Large intestine (tissue), 3 donors: Measurements from ENCODE around the gene VARS2. TPM values are rescaled to one million over a fixed set of nuclear protein-coding genes. Genes with fewer than 3 reads are reported as not detected.

Source experiments
- DNase-seq, 2 donors: peaks; one replicate each; pipeline versions ENCODE4 v3.0.0 to v3.0.0-alpha.2; 2013
- H3K27ac ChIP-seq: one replicate; pipeline ENCODE4 v1.5.1; 2013; ENCODE audit warnings: low read length
- H3K27me3 ChIP-seq: 2 replicates; pipeline ENCODE4 v1.6.1; 2013; ENCODE audit warnings: low read length; ENCODE audit not compliant: control insufficient read depth, insufficient read depth
- H3K36me3 ChIP-seq: 2 replicates; pipeline ENCODE4 v1.6.1; 2013; ENCODE audit warnings: low read length; ENCODE audit not compliant: control insufficient read depth, insufficient read depth
- H3K4me1 ChIP-seq: one replicate; pipeline ENCODE4 v1.6.1; 2013; ENCODE audit warnings: low read length; ENCODE audit not compliant: control insufficient read depth, insufficient read depth
- H3K4me3 ChIP-seq: one replicate; pipeline ENCODE4 v1.5.1; 2013; ENCODE audit warnings: low read length
- H3K9me3 ChIP-seq: one replicate; pipeline ENCODE4 v1.6.1; 2013; ENCODE audit warnings: mild to moderate bottlenecking, low read depth, low read length, moderate library complexity; ENCODE audit not compliant: control insufficient read depth
- WGBS: methylation state at CpG from one replicate; pipeline ENCODE4 v1.1.5; 2013; ENCODE audit warnings: low lambda C conversion rate; ENCODE audit not compliant: insufficient coverage; 5-methylcytosine and 5-hydroxymethylcytosine counted together
- polyA plus RNA-seq: library from polyadenylated mRNA; unstranded; fragments of 120-200 nt; gene quantifications from one replicate; pipeline ENCODE4 v1.2.1, GENCODE V29; 2013

The VARS2 gene
- polyA plus RNA-seq, 1 donor: 43.5 TPM

DNA sequence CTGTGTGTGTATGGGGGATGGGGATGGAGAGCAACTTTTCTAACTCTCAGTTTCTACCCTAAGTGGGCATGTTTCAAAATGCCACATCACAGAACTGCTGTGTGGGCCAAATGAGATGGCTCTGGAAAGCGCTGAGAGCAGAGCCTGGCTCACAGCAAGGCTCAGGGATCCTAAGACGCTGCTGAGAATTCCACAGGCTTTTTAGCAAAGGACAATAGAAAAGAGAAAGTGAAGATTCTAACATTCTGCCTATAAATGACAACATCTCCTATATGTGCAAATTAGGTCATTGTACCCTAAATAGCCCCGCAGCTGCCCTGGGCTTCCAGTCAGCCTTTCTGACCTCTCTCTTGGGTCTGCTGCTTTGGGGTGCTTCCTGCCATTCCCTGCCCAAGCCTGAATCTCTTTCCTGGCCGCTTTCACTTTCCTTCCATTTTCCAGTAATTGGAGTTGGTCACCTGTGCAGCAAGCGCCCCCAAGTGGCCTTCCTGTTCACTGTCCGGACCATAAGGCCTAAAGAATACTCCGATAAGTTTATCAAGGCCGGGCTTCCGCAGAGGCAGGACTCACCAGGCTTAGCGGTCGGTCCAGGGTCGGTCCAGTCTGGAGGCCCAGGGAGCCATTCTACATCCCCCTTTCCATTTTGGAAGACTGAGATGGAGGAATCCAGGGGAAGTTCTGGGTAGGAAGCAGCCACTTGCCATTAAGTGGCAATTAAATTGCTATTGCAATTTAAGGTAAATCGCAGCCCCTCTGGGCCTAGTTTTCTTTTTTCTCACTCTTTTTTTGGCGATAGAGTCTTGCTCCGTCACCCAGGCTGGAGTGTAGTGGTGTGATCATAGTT is 36.4 kb upstream of the VARS2 start:
- H3K9me3 ChIP-seq: peaks cover 2% of the 10 kb centered on the region
- peaks cover 15% of the 10 kb centered on the region for H3K4me1 ChIP-seq
- peak overlapping the region; percentile 40 for H3K27ac ChIP-seq
- H3K4me3 ChIP-seq: peak overlapping the region; percentile 22
- H3K36me3 ChIP-seq: no peaks in the 10 kb centered on the region
- DNase-seq: peak; percentile 82 to 89
- 0% methylated on average over 1 of the region's 15 CpGs for WGBS
- no peaks in the 10 kb centered on the region for H3K27me3 ChIP-seq

DNA sequence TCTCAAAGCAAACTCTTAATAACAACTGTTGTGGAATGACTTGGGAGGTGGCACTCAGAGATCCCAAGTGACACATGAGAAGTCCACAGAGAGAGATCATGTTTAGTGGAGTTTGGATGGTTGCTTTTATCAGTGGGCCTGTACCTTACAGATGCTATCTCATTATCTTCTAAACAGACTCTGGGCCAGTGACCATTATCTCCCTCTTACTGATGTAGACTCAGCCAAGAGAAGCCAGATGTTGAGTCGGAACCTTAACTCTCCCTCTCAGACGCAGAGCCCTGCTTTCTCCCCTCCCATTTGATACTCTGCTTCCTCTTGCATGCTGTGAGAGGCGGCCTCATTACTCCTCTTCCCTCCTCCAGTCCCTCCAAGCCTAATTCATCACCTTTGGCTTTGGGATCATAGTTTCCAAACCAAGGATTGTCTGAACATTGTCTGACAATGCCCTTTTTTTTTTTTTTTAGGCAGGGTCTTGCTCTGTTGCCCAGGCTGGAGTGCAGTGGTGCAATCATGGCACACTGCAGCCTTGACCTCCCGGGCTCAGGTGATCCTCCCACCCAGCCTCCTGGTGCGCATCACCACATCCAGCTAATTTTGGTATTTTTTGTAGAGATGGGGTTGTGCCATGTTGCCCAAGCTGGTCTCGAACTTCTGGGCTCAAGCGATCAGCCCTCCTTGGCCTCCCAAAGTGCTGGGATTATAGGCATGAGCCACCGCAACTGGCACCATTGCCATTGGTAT is 34.2 kb upstream of the VARS2 start:
- Histone ChIP-seq H3K36me3 (no peaks in the 10 kb centered on the region), H3K27ac (no peak overlapping the region), H3K9me3 (peaks cover 2% of the 10 kb centered on the region), H3K27me3 (no peaks in the 10 kb centered on the region), H3K4me3 (no peak overlapping the region), H3K4me1 (peaks cover 21% of the 10 kb centered on the region)
- DNase-seq: no peak
- no CpG with 5 or more reads among the region's 8 CpGs for WGBS

DNA sequence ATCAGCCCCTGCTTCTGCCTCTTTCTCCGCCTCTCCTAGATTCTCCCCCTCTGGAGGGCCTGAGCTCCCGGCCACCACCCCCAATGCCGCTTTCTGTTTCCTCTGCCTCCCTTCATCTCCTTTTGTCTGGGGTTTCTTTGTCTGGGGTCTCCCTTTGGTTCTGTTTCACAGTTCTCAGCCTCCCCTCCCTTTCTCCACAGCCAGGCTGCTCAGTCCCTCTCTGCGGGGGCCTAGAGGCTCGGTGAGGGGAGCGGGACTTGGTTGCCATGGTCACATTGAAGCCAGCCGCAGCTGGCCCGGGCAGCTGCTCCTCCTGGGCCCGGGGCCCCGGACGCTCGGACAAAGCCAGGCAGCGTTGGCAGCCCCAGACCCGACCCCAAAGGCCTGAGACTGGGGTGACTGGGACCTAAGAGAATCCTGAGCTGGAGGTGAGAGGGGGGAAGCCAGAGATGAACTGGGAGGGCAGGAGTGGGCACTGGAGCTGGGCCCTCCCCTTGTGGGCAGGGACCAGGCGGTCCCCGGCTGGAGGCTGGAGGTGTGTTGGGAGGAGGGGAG is 33.3 kb upstream of the VARS2 start:
- DNase-seq: no peak
- no peak overlapping the region for H3K4me3 ChIP-seq
- H3K27ac ChIP-seq: peak overlapping the region; percentile 94
- peaks cover 30% of the 10 kb centered on the region for H3K4me1 ChIP-seq
- WGBS: 86% methylated on average over 3 of the region's 16 CpGs
- H3K36me3 ChIP-seq: no peaks in the 10 kb centered on the region
- peaks cover 2% of the 10 kb centered on the region for H3K9me3 ChIP-seq
- H3K27me3 ChIP-seq: no peaks in the 10 kb centered on the region

DNA sequence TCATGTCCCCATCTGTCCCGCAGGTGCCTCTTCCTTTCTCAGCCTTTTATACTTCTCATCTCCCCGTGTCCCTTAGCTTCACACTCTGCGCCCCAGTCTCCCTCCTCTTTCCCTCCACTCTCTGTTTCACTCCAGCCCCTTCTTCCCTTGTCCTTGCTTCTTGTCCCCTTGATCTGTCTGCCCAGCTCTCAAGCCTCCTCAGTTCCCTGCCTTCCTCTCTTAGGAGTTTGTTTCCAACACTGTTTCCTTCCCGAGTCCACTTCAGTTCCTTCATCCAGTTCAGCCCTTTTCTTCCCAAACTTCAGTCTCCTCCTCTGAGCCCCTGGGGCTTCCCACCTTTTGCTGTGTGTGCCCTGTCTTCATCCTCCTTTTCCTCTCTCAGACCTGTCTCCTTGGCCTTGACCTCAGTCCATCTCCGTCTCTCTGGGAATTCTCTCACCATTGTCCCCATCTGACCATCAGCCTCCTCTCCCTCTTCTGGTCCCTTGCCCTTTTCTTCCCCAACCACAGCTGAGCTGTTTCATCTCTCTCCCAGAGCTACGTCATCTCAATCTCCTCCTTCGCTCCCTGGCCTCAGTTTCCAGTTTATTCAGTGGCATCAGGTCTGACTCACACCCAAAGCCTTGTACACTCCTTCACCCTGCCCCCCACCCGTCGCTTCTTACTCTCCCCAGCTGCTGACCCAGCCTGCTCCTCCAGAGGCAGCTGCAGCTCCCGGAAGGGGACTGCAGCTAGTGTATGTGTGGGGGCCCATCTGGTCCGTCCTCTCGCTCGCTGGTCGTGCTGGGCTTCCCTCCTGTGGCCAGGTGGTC is 32.4 kb upstream of the VARS2 start:
- H3K4me3 ChIP-seq: no peak overlapping the region
- 100% methylated on average over 4 of the region's 14 CpGs for WGBS
- peaks cover 2% of the 10 kb centered on the region for H3K9me3 ChIP-seq
- DNase-seq: peak in 1 of 2 donors; percentile 31
- H3K27ac ChIP-seq: peak overlapping the region; percentile 94
- no peaks in the 10 kb centered on the region for H3K27me3 ChIP-seq
- H3K36me3 ChIP-seq: no peaks in the 10 kb centered on the region
- H3K4me1 ChIP-seq: peaks cover 38% of the 10 kb centered on the region

DNA sequence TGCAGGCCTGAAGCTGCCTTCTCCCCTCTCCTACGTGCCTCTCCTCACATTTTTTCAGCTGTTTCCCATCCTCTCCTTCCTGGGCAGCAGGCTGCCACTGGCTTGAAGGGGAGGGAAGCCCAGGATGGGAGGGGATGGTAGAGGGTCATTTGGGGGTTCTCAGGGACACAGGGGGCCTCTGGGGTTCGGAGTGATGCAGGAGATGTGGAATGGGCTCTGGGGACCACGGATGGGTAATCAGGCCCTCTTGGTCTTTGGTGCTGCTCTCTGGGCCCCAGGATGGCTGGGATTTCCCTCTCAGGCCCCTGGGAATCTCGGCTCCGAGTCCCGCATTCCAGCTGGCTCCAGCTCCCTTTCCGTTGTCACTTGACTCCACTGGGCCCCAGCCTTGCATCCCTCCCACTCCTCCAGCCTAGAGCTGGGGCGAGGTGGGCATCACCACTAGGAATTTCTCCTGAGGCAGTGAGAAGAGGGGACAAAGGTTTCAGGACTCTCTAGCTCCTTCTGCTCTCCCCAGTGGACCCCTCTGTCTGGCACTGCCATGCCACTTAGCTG is 31.8 kb upstream of the VARS2 start:
- no peak for DNase-seq
- no peaks in the 10 kb centered on the region for H3K27me3 ChIP-seq
- H3K4me3 ChIP-seq: no peak overlapping the region
- no CpG with 5 or more reads among the region's 8 CpGs for WGBS
- H3K4me1 ChIP-seq: peaks cover 42% of the 10 kb centered on the region
- no peaks in the 10 kb centered on the region for H3K36me3 ChIP-seq
- peak overlapping the region; percentile 94 for H3K27ac ChIP-seq
- H3K9me3 ChIP-seq: peaks cover 2% of the 10 kb centered on the region

DNA sequence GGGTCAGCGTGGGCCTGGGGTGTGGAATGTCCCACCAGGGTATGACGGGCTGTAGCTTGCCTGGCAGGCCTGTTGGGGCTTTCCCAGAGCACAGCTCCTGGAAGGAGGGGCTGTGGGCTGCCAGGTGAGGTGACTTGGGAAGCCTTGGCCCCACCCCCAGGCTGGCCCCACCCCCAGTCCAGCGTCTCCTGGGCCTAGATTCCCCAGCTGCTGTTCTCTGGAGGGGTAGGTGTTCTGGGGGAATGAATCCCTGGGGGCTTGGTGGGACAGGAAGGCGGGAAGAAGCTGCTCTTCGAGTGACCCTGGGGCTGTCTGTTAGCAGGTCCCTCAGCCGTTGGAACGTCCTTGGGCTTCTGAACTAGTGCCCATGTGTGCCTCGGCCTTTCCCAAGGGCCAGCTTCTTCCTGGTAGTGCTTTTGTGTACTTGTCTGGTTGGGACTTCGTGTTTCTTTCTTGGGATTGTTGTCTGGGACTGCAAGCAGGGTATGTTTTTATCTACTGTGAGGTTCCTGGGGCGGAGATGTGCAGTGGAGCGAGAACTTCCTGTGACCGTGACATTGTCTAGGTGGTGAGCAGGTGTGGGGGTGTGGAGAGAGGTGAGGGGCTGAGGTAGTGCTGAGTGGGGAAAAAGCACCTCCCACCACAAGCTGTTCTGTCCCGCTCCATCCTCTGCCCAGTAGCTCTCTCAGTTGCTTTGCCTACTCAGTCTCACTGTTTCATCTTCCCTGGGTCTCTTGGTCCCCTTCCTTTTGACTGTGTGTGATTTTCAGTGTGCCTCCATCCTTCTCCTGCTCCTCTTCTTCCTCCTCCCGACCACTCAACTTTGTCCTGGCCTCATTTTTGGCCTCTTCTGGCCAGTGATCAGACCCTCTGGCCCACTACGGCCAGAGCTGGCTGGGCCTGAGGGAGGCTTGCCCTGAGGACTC is 31.0 kb upstream of the VARS2 start:
- DNase-seq: peak; percentile 72 to 84
- Histone ChIP-seq H3K27me3 (no peaks in the 10 kb centered on the region), H3K9me3 (peaks cover 2% of the 10 kb centered on the region), H3K27ac (peak overlapping the region; percentile 94), H3K36me3 (no peaks in the 10 kb centered on the region), H3K4me1 (peaks cover 39% of the 10 kb centered on the region), H3K4me3 (peak overlapping the region; percentile 61)
- WGBS: no CpG with 5 or more reads among the region's 15 CpGs

DNA sequence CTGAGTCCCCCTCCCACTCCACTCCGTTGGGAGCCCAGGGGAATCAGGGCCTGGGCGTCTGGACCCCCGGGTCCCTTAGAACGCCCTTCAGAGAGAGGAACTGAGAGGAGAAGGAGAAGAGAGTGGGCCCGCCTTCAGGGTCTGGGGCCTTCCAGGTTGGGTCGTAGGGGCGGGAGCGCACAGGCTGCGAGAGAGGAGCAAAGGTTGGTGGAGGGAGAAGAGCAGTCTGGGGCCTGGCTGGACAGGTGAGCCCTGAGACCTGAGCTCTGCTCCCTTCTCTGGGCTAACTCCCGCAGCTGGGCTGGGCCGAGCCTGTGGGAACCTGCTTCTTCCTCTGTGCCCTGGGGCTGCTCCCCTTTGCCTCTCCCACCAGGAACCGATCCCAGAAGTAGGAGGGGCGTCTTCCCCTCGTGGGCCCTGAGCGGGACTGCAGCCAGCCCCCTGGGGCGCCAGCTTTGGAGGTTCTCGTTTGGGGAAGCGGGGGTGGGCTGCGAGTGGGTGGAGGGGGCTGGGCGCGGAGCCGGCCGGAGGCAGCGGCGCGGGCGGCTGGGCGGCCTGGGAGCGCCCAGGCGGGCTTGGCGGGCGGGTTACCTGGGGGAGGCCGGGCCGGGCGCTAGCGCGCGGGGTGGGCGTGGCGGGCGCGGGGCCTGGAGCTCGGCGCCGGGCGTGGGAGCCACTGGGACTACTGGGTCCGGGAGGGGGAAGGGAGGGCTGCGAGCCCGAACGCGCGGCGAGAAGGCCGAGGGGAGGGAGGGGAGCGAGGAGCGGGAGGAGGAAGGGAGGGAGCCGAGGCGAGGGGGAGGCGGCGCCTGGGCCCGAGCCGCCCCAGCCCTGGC is 30.1 kb upstream of the VARS2 start, which contains the start of gene DDR1:
Gene DDR1, plus strand, starts transcription at position 835 of the 836 bp plus-strand sequence. CDS start 4,211 bp downstream, outside the sequence.
- Histone ChIP-seq H3K27ac (peak within 1 kb of the TSS; percentile 94), H3K9me3 (peaks cover 2% of the 10 kb centered on the region), H3K4me3 (peak within 1 kb of the TSS; percentile 61), H3K36me3 (peaks cover 5% of the 10 kb centered on the region), H3K27me3 (no peaks in the 10 kb centered on the region), H3K4me1 (peaks cover 39% of the 10 kb centered on the region)
- WGBS: no CpG with 5 or more reads among the region's 62 CpGs
- DNase-seq: peak; percentile 67 to 85

DNA sequence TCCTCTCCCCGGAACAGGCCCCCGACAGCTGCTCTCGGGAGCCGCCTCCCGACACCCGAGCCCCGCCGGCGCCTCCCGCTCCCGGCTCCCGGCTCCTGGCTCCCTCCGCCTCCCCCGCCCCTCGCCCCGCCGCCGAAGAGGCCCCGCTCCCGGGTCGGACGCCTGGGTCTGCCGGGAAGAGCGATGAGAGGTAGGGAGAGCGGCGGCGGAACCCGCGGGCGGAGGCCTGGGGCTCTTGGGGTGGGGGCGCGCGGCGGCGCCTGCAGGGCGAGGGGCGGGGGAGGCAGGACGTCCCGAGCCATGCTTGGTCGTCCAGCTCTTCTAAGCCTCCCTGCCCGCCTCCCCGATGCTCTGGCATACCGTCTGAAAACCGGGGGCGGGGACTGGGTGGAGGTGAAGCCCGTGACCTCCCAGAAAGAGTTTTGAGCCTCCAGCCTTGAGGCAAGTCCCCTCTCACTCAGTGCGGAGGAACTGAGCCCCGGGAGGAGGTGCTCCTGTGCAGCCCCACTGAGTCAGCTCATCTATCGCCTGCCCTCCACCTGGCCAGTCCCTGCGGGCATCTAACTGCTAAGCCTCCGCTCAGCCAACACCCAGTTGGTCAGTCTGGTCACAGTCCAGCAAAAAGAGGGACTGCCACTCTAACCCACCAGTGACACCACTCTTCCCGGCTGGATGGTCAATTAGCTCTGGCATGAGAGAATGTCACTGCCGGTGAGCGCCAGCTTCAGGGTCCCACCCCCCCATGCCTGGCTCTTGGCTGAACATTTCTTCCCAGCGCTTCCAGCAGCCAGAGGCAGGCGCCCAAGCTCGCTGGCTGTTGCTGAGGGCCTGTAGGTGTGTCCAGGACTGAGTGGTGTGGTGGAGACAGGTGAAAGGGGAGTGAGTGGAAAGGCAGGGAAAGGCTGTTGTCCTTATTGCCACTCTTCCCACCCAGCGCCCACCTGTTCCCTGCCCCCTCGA is 29.2 kb upstream of the VARS2 start:
- H3K27me3 ChIP-seq: no peaks in the 10 kb centered on the region
- 0% methylated on average over 1 of the region's 59 CpGs for WGBS
- H3K9me3 ChIP-seq: peaks cover 2% of the 10 kb centered on the region
- peak overlapping the region; percentile 48 for H3K4me3 ChIP-seq
- peaks cover 13% of the 10 kb centered on the region for H3K36me3 ChIP-seq
- H3K27ac ChIP-seq: peak overlapping the region; percentile 92
- peak in 1 of 2 donors; percentile 33 for DNase-seq
- peaks cover 39% of the 10 kb centered on the region for H3K4me1 ChIP-seq
